ENCODE results near the gene ZKSCAN4. TPM values are rescaled to one million over a fixed set of nuclear protein-coding genes. Genes with fewer than 3 reads are reported as not detected.

Gene ZKSCAN4
- total RNA-seq, 3 donors from 2014 or later (not counting 1 experiment from before 2014, with no cell fraction given): 1.6 to 4.2 (median 2.9) TPM

- ATAC-seq: no peak
- Mint-ChIP-seq H3K36me3 (no peaks in the 10 kb centered on the region), H3K27ac (no peak overlapping the region), H3K4me1 (peaks cover 16 to 17% of the 10 kb centered on the region in 2 donors), H3K9me3 (peaks cover 0 to 6% of the 10 kb centered on the region in 2 donors), H3K4me3 (no peak overlapping the region), H3K27me3 (ENCODE audit: low read depth in 2 of 2) (peaks cover 59 to 81% of the 10 kb centered on the region in 2 donors)
- DNase-seq: no peak
- Histone ChIP-seq H3K27ac (ENCODE audit: low read length) (no peak overlapping the region), H3K27me3 (ENCODE audit: control insufficient read depth, insufficient read depth, low read length) (peaks cover 68% of the 10 kb centered on the region), H3K9me3 (ENCODE audit: control insufficient read depth, insufficient read depth, low read length) (peaks cover 10% of the 10 kb centered on the region), H3K36me3 (ENCODE audit: control insufficient read depth, insufficient read depth, low read length) (no peaks in the 10 kb centered on the region), H3K4me1 (ENCODE audit: control insufficient read depth, insufficient read depth, low read length) (peaks cover 17% of the 10 kb centered on the region), H3K4me3 (ENCODE audit: low read length) (no peak overlapping the region)
- intact Hi-C loops (cut with micrococcal nuclease): no loop called here
- TF ChIP-seq, protein P1, sequence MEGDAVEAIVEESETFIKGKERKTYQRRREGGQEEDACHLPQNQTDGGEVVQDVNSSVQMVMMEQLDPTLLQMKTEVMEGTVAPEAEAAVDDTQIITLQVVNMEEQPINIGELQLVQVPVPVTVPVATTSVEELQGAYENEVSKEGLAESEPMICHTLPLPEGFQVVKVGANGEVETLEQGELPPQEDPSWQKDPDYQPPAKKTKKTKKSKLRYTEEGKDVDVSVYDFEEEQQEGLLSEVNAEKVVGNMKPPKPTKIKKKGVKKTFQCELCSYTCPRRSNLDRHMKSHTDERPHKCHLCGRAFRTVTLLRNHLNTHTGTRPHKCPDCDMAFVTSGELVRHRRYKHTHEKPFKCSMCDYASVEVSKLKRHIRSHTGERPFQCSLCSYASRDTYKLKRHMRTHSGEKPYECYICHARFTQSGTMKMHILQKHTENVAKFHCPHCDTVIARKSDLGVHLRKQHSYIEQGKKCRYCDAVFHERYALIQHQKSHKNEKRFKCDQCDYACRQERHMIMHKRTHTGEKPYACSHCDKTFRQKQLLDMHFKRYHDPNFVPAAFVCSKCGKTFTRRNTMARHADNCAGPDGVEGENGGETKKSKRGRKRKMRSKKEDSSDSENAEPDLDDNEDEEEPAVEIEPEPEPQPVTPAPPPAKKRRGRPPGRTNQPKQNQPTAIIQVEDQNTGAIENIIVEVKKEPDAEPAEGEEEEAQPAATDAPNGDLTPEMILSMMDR (IDR thresholded peaks at IDR 0.05): no peak
- 15% methylated on average over 15 of the region's 15 CpGs for WGBS (ENCODE audit: insufficient coverage)
Measured at GRCh38 chr6:28206928-28207509, 45.0 kb downstream of the ZKSCAN4 start.

GRCh38 chr6:28206527-28206926 lies 45.5 kb downstream of the ZKSCAN4 start:
- no peak overlapping the region for H3K4me3 ChIP-seq (ENCODE audit: low read length)
- no peak overlapping the region for H3K4me3 Mint-ChIP-seq
- H3K27me3 Mint-ChIP-seq (ENCODE audit: low read depth in 2 of 2): peaks cover 54 to 81% of the 10 kb centered on the region in 2 donors
- TF ChIP-seq, protein P1 (IDR thresholded peaks at IDR 0.05): no peak
- peaks cover 10% of the 10 kb centered on the region for H3K9me3 ChIP-seq (ENCODE audit: control insufficient read depth, insufficient read depth, low read length)
- H3K4me1 ChIP-seq (ENCODE audit: control insufficient read depth, insufficient read depth, low read length): peaks cover 13% of the 10 kb centered on the region
- no peaks in the 10 kb centered on the region for H3K36me3 ChIP-seq (ENCODE audit: control insufficient read depth, insufficient read depth, low read length)
- ATAC-seq (no peak), DNase-seq (no peak)
- no peaks in the 10 kb centered on the region for H3K36me3 Mint-ChIP-seq
- peaks cover 64% of the 10 kb centered on the region for H3K27me3 ChIP-seq (ENCODE audit: control insufficient read depth, insufficient read depth, low read length)
- H3K27ac ChIP-seq (ENCODE audit: low read length): no peak overlapping the region
- H3K27ac Mint-ChIP-seq: no peak overlapping the region
- 44% methylated on average over 3 of the region's 3 CpGs for WGBS (ENCODE audit: insufficient coverage)
- intact Hi-C loops (cut with micrococcal nuclease): no loop called here
- peaks cover 12 to 13% of the 10 kb centered on the region in 2 donors for H3K4me1 Mint-ChIP-seq
- H3K9me3 Mint-ChIP-seq: peaks cover 0 to 6% of the 10 kb centered on the region in 2 donors

DNA sequence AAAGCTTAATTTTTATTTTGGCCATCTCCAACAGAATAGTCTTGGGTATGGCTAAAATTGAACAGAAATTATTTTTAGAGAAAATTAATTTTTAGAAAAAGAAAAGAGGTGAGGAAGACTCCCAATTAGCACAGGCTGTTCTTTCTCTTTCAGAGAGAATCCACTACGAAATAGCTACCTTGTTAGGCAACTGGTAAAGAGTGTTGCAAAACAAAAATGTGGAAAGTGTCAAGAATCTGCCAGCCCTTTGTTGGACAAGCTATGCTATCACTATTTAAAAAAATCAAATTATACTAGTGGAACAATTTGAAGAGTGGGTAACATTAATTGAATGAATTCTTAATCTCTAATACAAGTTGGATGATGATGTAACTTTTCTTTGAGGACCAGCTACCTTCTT lies 46.2 kb downstream of the ZKSCAN4 start:
- H3K9me3 ChIP-seq (ENCODE audit: control insufficient read depth, insufficient read depth, low read length): peaks cover 10% of the 10 kb centered on the region
- peaks cover 13% of the 10 kb centered on the region for H3K4me1 ChIP-seq (ENCODE audit: control insufficient read depth, insufficient read depth, low read length)
- Mint-ChIP-seq H3K27ac (no peak overlapping the region), H3K36me3 (no peaks in the 10 kb centered on the region), H3K4me1 (peaks cover 12 to 13% of the 10 kb centered on the region in 2 donors), H3K9me3 (peaks cover 0 to 6% of the 10 kb centered on the region in 2 donors), H3K27me3 (ENCODE audit: low read depth in 2 of 2) (peaks cover 58 to 80% of the 10 kb centered on the region in 2 donors), H3K4me3 (no peak overlapping the region)
- WGBS (ENCODE audit: insufficient coverage): 50% methylated on average over 1 of the region's 1 CpG
- DNase-seq: no peak
- H3K36me3 ChIP-seq (ENCODE audit: control insufficient read depth, insufficient read depth, low read length): no peaks in the 10 kb centered on the region
- TF ChIP-seq, protein P1 (IDR thresholded peaks at IDR 0.05): no peak
- H3K4me3 ChIP-seq (ENCODE audit: low read length): no peak overlapping the region
- H3K27ac ChIP-seq (ENCODE audit: low read length): no peak overlapping the region
- intact Hi-C loops (cut with micrococcal nuclease): no loop called here
- ATAC-seq: no peak
- peaks cover 57% of the 10 kb centered on the region for H3K27me3 ChIP-seq (ENCODE audit: control insufficient read depth, insufficient read depth, low read length)

- Histone ChIP-seq H3K4me1 (ENCODE audit: control insufficient read depth, insufficient read depth, low read length) (peaks cover 12% of the 10 kb centered on the region), H3K27ac (ENCODE audit: low read length) (no peak overlapping the region), H3K9me3 (ENCODE audit: control insufficient read depth, insufficient read depth, low read length) (peaks cover 14% of the 10 kb centered on the region), H3K4me3 (ENCODE audit: low read length) (no peak overlapping the region), H3K36me3 (ENCODE audit: control insufficient read depth, insufficient read depth, low read length) (no peaks in the 10 kb centered on the region), H3K27me3 (ENCODE audit: control insufficient read depth, insufficient read depth, low read length) (peaks cover 45% of the 10 kb centered on the region)
- no peak for DNase-seq
- ATAC-seq: no peak
- Mint-ChIP-seq H3K27ac (no peak overlapping the region), H3K36me3 (peaks cover 9% of the 10 kb centered on the region), H3K4me1 (peaks cover 10 to 11% of the 10 kb centered on the region in 2 donors), H3K4me3 (no peak overlapping the region), H3K27me3 (ENCODE audit: low read depth in 2 of 2) (peaks cover 48 to 84% of the 10 kb centered on the region in 2 donors), H3K9me3 (peaks cover 7 to 8% of the 10 kb centered on the region in 2 donors)
- TF ChIP-seq, protein P1 (IDR thresholded peaks at IDR 0.05): no peak
- intact Hi-C loops (cut with micrococcal nuclease): no loop called here
- 70% methylated on average over 3 of the region's 4 CpGs for WGBS (ENCODE audit: insufficient coverage)
Measured at GRCh38 chr6:28203201-28203600, 48.9 kb downstream of the ZKSCAN4 start.

All from natural killer cell (primary cell).